Stimulated activated CD8-positive, alpha-beta memory T cell treated with anti-CD3 and anti-CD28 coated beads, Interleukin-15, amount 100 ng/mL, for 4 hours (primary cell): ENCODE measurements around the gene SENP6.

Experiments used
- DNase-seq, 2 donors: peaks; one replicate each; pipeline ENCODE4 v3.0.0-alpha.2; 2020; ENCODE audit warnings: low read depth in 2 of 2

The SENP6 gene

DNA sequence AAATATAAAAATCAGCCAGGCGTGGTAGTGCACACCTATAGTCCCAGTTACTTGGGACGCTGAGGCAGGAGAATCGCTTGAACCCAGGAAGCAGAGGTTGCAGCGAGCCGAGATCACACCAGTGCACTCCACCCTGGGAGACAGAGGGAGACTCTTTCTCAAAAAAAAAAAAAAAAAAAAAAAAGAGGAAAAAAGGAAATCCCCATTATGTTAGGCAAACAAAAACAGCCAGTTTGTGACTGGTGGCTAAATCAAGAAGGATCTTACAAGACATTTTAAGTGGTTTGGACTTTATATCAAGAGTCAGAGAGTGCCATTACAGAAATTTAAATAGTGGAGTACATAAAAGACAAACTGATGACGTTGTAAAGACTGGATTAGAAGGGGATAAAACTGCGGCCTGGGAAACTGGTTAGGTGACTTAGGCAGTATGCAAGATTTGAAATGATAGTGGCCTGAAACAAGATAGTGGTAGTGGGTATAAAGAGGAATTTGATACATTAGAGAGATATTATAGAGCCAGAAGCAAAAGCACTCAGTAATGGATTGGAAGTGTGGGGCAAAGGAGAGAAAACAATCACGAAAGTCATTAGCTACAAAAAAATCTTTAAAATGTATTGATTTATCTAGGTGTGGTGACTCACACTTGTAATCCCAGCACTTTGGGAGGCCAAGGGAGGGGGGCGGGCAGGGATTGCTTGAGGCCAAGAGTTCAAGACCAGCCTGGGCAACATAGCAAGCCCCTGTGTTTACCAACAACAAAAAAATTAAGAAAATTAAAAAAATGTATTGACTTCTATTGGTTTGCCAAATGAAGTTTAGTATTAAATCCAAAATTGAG, 145.7 kb downstream of the SENP6 start:
- DNase-seq = no peak

DNA sequence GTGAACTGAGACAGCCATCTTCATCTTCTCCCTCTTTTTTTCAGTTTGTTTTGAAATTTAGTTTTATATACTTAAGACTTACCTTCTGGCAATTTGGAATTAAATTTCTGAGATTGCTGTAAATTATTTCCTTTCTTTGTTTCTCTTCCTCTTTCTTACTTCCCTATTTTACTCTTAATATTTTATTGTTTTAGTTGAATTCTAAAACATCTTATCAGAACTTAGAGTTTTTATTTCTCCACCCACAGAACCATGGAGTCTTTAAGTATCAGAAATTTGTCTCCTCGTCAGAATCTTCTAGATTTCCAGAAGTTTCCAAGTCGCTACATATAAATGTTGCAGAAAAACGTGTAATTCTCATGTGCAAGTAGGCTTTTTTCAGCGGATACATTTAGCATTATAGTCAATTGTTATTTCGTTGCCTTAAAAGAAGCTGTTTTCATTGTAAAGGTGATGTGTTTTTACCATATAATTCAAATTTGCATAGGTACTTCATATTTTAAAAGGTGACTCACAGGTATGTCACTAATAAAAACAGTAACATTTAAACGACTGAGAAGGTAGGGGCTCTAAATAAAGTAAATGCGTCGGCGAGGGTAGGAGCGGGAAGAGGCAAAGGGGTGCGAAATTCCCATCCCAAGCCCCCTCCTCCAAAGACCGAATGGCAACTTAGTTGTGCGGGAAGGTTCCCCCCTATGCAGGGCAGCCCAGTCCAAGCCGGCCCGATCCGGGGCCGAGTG, 146.5 kb downstream of the SENP6 start:
- no peak for DNase-seq

DNA sequence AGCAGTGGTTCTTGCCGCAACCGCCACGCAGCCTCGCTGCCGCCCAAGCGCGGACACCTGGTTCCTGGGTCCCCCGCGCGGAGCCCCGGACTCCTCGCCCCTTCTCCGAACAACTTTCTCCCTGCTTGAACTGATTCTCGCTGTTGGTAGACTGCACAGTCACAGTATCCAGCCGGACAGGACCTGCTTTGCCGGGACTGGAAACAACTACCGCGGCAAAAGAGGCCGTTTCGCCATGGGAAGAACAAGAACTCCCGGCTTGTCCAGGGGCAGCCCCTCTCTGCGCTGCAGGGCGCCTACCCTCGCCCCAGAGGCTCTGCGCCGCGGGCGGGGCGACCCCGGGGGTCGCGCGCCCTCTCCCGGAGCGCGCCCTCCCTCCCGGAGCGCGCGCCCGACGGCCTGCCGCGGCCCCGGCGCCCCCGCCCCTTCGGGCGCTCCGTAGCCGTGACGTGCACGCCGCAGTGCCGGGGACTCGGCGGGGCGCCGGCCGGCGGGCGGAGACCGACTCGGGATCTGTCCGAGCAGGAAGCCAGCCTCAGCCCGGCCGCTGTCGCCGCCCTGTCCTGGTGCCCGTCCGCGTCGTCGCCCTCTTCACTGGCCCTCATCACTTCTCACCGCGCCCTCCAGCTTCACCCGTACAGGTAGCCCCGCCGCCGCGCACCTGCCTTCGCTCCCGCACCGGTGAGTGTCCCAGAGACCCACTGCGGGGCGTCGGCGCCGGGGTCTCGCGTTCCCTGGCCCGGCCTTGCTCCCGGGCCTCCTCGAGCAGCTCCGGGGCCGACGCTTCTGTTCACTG, 147.3 kb downstream of the SENP6 start, which contains the start of gene MYO6:
TSS of gene MYO6 (plus strand) at position 497 of the 796 bp plus-strand sequence. CDS start 68,309 bp downstream, outside the sequence.
- no peak for DNase-seq

DNA sequence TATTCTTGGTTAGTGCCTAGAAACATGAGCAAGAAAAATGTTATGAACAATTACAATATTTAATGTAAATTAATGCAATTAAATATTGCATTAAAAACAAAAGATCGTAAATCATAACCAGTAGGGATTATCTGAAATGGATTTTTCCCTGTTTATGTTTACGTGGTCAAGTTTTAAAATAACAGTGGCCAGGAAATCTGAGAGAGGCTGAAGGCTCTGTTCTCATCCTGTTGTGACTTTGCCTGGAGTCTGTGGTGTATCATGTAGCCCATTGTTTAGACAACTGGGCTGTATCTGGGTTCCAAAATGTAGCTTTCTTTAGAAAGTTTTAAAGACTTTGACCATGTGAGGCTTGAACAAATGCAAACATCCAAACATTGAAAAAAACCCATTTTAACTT, 149.8 kb downstream of the SENP6 start:
- no peak for DNase-seq

DNA sequence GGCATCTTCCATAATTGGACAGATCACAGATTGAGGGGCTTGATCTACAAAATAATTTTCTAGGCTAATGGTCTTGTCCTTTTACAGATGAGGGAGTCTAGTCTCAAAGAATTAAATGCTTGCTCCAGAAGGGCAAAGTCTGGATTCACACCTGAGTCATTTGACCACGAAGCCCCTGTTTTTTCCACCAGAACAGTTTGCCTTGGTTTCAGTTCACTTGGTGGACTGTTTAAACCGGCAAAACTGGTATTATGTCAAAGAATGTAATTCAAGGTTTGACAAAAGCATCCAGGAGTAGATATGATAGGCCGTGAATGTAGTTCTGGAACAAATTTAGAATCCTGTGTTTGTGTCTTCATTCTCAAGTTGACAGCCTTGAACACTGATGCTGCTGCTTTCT, 150.7 kb downstream of the SENP6 start:
- no peak for DNase-seq

DNA sequence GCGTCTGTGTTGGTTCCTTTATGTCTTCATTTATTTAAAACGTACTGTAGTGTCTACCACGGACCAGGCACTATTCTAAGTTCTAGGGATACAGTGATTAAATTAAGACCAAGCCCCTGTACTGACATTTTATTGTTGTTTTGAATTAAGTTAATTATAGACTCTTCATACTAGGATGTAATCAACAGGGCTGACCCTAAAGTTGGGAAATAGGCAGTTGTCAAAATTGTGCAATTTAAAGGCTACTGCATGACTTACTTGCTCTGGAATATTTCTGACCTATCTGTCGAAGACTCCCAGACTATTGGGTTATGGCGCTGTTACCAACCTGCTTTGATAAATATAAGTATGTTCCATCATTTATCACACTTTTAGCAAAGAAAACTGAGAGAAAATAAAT, 154.0 kb downstream of the SENP6 start:
- no peak for DNase-seq

DNA sequence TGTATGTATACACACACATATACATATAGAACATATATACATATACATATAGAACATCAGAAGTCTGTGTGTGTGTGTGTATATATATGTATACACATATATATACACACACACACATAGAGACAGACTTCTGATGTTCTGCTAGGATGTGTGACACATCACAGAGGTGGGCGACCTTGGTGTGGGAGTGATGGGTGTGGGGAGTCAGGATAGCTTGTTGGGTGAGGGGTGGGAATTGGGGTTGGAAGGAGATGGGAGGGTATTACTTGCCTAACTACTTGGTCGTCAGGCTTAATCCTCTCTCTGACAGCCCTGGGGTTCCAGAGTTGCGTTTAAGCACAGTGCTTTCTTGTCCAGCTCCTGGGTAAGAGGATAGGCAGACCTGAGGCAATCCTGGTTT, 155.6 kb downstream of the SENP6 start:
- no peak for DNase-seq

DNA sequence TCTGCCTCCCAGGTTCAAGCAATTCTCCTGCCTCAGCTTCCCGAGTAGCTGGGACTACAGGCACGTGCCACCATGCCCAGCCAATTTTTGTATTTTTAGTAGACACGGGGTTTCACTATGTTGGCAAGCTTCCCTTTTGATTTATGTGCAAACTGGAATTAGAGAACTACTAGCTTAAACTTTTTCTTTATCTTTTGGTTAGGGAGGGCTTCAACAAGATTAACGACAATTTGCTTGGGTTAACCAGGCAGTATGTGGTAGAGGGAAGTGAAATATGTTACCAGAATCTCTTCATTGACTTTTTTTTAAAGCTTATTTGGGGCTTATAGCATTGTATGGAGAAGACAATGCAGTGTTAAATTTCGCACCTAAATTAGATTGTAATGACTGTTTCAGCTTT, 156.4 kb downstream of the SENP6 start:
- no peak for DNase-seq

DNA sequence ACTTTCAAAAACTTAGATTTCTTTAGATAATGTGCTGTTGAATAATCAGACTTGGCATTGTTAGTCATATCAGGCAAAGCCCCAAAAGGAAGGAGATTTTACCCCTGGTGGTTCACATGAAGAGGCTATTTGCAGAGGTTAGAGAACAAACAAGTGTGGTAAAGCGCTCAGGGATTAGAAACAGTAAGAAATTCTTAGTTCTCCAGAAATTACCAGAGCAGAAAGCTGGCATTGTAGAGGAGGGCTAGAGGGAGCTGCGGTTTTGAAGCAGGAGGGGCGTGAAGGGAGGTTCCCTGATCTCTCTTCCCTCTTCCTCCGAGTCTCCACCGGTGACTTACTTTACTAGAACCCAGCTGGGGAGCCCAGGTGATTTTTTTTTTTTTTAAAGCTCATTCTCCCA, 157.5 kb downstream of the SENP6 start:
- DNase-seq = no peak

DNA sequence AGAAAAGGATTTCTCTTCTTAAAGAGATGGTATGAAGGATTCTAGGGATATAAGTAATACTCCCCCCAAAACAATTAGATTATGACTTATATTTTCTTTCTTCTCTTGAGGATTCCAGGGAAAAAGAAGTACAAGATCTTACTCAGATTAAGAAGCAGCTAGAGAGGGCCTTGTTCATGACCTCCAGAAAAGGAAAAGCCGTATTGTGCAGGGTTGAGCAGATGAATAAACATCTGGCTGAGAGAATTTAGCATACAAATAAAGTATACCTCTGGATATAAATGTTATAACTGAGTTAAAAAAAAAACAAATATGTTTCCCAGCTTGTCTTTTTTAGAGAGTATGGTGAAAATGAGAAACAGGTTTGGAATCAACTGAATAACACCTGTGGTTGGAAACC, 158.6 kb downstream of the SENP6 start:
- no peak for DNase-seq

DNA sequence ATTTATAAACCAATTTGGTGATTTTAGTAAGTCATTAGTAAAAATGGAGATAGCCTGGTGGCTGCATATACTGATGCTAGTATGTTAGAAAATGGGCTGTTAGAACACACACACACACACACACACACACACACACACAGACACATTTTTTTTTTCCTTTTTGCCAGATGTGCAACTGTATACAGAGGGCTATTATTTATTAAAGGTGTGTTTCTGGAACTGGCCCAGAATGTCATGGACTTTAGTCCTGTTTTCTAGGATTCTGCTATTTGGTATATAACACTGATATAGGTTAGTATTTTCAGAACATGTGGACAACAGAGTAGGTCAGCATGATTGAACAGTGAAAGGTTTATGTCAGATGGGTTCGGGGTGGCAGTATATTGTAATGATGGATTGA, 159.8 kb downstream of the SENP6 start:
- DNase-seq = no peak

DNA sequence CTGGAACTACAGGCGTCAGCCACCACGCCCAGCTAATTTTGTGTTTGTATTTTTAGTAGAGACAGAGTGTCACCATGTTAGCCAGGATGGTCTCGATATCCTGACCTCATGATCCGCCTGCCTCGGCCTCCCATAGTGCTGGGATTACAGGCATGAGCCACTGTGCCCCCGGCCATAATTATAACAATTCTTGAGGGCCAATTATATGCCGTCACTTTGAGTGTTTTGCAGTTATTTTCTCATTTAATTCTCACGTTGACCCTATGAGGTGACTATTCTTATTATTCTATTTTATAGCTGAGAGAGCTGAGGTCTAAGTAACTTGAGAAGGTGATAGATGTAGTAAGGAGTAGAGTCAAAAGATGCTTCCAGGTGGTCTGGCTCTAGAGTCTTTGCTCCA, 160.4 kb downstream of the SENP6 start:
- no peak for DNase-seq

DNA sequence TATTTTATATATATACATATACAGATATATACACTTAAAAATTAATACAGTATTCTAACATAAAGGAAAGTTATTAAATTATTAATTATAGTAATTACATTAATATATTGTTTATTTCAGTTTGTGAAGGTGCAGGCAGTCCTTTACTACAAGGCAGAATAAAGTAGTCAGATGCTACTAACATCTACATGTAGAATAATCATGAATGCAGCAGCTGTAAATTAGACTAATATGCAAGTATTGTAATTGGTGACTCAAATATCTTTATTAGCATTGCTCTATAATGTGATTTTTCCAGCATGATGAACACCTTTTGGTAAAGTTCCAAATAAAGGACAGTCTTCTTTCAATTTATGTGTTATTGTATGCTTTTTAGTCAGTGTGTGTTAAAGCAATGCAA, 164.7 kb downstream of the SENP6 start:
- DNase-seq = no peak
